ENCODE results near the gene C16orf46.

C16orf46 gene

GRCh38 chr16:81076566-81077075 is 417 bp downstream of the C16orf46 start:
- DNase-seq (ENCODE audit: low read depth in 4 of 4, low spot score in 1 of 4): peak; percentile 84 to 96 (median 88)

GRCh38 chr16:81073560-81074330 is 3.3 kb downstream of the C16orf46 start:
- no peak for DNase-seq (ENCODE audit: low read depth in 4 of 4, low spot score in 1 of 4)

- no peak for DNase-seq (ENCODE audit: low read depth in 4 of 4, low spot score in 1 of 4)
These were observed 5.2 kb downstream of the C16orf46 start for GRCh38 chr16:81071805-81072204.

GRCh38 chr16:81070979-81071378 is 6.1 kb downstream of the C16orf46 start:
- DNase-seq (ENCODE audit: low read depth in 4 of 4, low spot score in 1 of 4): no peak

GRCh38 chr16:81069063-81069462 is 8.0 kb downstream of the C16orf46 start:
- no peak for DNase-seq (ENCODE audit: low read depth in 4 of 4, low spot score in 1 of 4)

GRCh38 chr16:81067166-81067565 is 9.9 kb downstream of the C16orf46 start:
- no peak for DNase-seq (ENCODE audit: low read depth in 4 of 4, low spot score in 1 of 4)

- DNase-seq (ENCODE audit: low read depth in 4 of 4, low spot score in 1 of 4): no peak
These were observed 10.4 kb downstream of the C16orf46 start for GRCh38 chr16:81066681-81067080.

GRCh38 chr16:81061871-81062608 is 15.0 kb downstream of the C16orf46 start:
- DNase-seq (ENCODE audit: low read depth in 4 of 4, low spot score in 1 of 4): no peak

GRCh38 chr16:81061307-81061640 is 15.8 kb downstream of the C16orf46 start:
- no peak for DNase-seq (ENCODE audit: low read depth in 4 of 4, low spot score in 1 of 4)

- no peak for DNase-seq (ENCODE audit: low read depth in 4 of 4, low spot score in 1 of 4)
These were observed 16.3 kb downstream of the C16orf46 start for GRCh38 chr16:81060576-81061306.

GRCh38 chr16:81053761-81054160 is 23.3 kb downstream of the C16orf46 start:
- DNase-seq (ENCODE audit: low read depth in 4 of 4, low spot score in 1 of 4): no peak

GRCh38 chr16:81042821-81043220 is 34.2 kb downstream of the C16orf46 start:
- DNase-seq (ENCODE audit: low read depth in 4 of 4, low spot score in 1 of 4): no peak

- DNase-seq (ENCODE audit: low read depth in 4 of 4, low spot score in 1 of 4): no peak
These were observed 35.3 kb downstream of the C16orf46 start for GRCh38 chr16:81041696-81042095.

- no peak for DNase-seq (ENCODE audit: low read depth in 4 of 4, low spot score in 1 of 4)
These were observed 36.2 kb downstream of the C16orf46 start for GRCh38 chr16:81040842-81041241.

GRCh38 chr16:81040131-81040530 is 36.9 kb downstream of the C16orf46 start:
- no peak for DNase-seq (ENCODE audit: low read depth in 4 of 4, low spot score in 1 of 4)

- DNase-seq (ENCODE audit: low read depth in 4 of 4, low spot score in 1 of 4): no peak
These were observed 40.2 kb downstream of the C16orf46 start for GRCh38 chr16:81036751-81037350.

- peak in 3 of 4 experiments; percentile 4 to 32 (median 22) for DNase-seq (ENCODE audit: low read depth in 4 of 4, low spot score in 1 of 4)
These were observed 40.9 kb downstream of the C16orf46 start for GRCh38 chr16:81035975-81036750.

GRCh38 chr16:81035398-81035974 is 41.6 kb downstream of the C16orf46 start, which contains the start of gene ATMIN:
TSS of gene ATMIN (plus strand) at chr16:81035842. CDS start at chr16:81035871, 29 bp downstream.
- peak; percentile 72 to 83 (median 78) for DNase-seq (ENCODE audit: low read depth in 4 of 4, low spot score in 1 of 4)

- DNase-seq (ENCODE audit: low read depth in 4 of 4, low spot score in 1 of 4): no peak
These were observed 47.0 kb downstream of the C16orf46 start for GRCh38 chr16:81029930-81030604.

Data from stimulated activated CD4-positive, alpha-beta T cell treated with anti-CD3 and anti-CD28 coated beads, Interleukin-1b, Interleukin-23, amount 100 ng/mL, for 24 hours (primary cell).